GM19240 (cell line): ENCODE measurements around the gene SYTL4.
A peak's percentile ranks its signal among the peaks of the same experiment; 100 is the strongest.
"Not testable (repeated sequence)": the region's sequence is repeated elsewhere in the genome, so short reads cannot be mapped to it uniquely, and the experiment has no call there.

Source experiments
- DNase-seq: peaks from one replicate; pipeline ENCODE4 v3.0.0; 2011; ENCODE audit warnings: low spot score; ENCODE audit not compliant: insufficient read length

Gene SYTL4

GRCh38 chrX:100731441-100732281, at the start of gene SYTL4:
Gene SYTL4, minus strand, starts transcription at chrX:100732121. Its CDS starts 30,084 bp downstream, at chrX:100702037.
- DNase-seq, result no peak

- DNase-seq, result not testable (repeated sequence)
These were observed 37.5 kb upstream of the SYTL4 start for GRCh38 chrX:100769439-100769838.

- peak; percentile 44 for DNase-seq
These were observed 36.9 kb upstream of the SYTL4 start for GRCh38 chrX:100768679-100769338.

GRCh38 chrX:100750883-100751282, 19.0 kb upstream of the SYTL4 start:
- no peak for DNase-seq

- DNase-seq, result no peak
These were observed 16.2 kb upstream of the SYTL4 start for GRCh38 chrX:100748108-100748507.

- no peak for DNase-seq
These were observed 15.8 kb upstream of the SYTL4 start for GRCh38 chrX:100747703-100748102.

- DNase-seq, result no peak
These were observed 15.2 kb upstream of the SYTL4 start for GRCh38 chrX:100747090-100747489.

GRCh38 chrX:100745806-100746537, 14.1 kb upstream of the SYTL4 start:
- DNase-seq, result no peak

GRCh38 chrX:100745205-100745604, 13.3 kb upstream of the SYTL4 start:
- no peak for DNase-seq

- DNase-seq, result no peak
These were observed 11.2 kb upstream of the SYTL4 start for GRCh38 chrX:100743009-100743607.

- DNase-seq, result not testable (repeated sequence)
These were observed 7.9 kb downstream of the SYTL4 start for GRCh38 chrX:100724006-100724405.

- DNase-seq, result no peak
These were observed 10.6 kb downstream of the SYTL4 start for GRCh38 chrX:100721328-100721727.

- DNase-seq, result no peak
These were observed 11.6 kb downstream of the SYTL4 start for GRCh38 chrX:100720301-100720700.

GRCh38 chrX:100719139-100719538, 12.8 kb downstream of the SYTL4 start:
- DNase-seq, result no peak

GRCh38 chrX:100717363-100717762, 14.6 kb downstream of the SYTL4 start:
- DNase-seq, result no peak

GRCh38 chrX:100710816-100711215, 21.1 kb downstream of the SYTL4 start:
- no peak for DNase-seq

- no peak for DNase-seq
These were observed 27.2 kb downstream of the SYTL4 start for GRCh38 chrX:100704581-100705203.

- no peak for DNase-seq
These were observed 31.1 kb downstream of the SYTL4 start for GRCh38 chrX:100700809-100701208.

- DNase-seq, result no peak
These were observed 33.4 kb downstream of the SYTL4 start for GRCh38 chrX:100698551-100698950.

- no peak for DNase-seq
These were observed 35.1 kb downstream of the SYTL4 start for GRCh38 chrX:100696699-100697351.

GRCh38 chrX:100695991-100696390, 35.9 kb downstream of the SYTL4 start:
- DNase-seq, result no peak
